GM18505 (cell line): ENCODE results near the gene ATP4B.

ENCODE experiments used
- ATAC-seq: cut with Tn5 transposase; IDR thresholded peaks from one replicate; pipeline ENCODE4 v1.9.1; 2021; ENCODE audit not compliant: unreplicated experiment
- POLR2A ChIP-seq: IDR thresholded peaks from 4 replicates; pipeline ENCODE4 v1.6.1; 2011; ENCODE audit warnings: borderline replicate concordance; ENCODE audit not compliant: insufficient read depth, insufficient read length; ENCODE audit errors: extremely low read depth

Gene ATP4B

GRCh38 chr13:113621046-113621445, 37.0 kb downstream of the ATP4B start:
- ATAC-seq = no peak
- no peak for TF ChIP-seq POLR2A

GRCh38 chr13:113620036-113620796, 37.8 kb downstream of the ATP4B start:
- TF ChIP-seq POLR2A = no peak
- ATAC-seq = no peak

GRCh38 chr13:113618455-113618854, 39.5 kb downstream of the ATP4B start:
- TF ChIP-seq POLR2A = no peak

DNA sequence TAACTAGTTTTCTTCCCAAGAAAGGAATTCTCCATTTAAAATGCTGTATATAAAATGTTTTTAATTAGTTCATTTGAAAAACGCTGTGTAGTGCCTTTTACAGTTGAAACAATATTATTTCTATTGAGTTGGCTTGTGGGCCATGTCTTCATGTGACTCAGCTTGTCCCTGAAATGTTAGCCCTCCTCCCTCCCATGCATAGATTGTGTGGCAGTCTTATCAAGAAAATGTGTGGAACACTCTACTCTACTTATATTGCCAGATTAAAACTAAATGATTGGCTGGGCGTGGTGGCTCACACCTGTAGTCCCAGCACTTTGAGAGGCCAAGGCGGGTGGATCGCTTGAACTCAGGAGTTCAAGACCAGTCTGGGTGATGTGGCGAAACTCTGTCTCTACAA, 40.0 kb downstream of the ATP4B start:
- no peak for ATAC-seq

More at GRCh38 chr13:113618455-113618854, 39.5 kb downstream of the ATP4B start:
- no peak for ATAC-seq

GRCh38 chr13:113616991-113617749, 40.8 kb downstream of the ATP4B start:
- no peak for TF ChIP-seq POLR2A
- no peak for ATAC-seq

More for the DNA sequence above, 40.0 kb downstream of the ATP4B start:
- TF ChIP-seq POLR2A = no peak

- TF ChIP-seq POLR2A = no peak
- no peak for ATAC-seq
These were observed 41.6 kb downstream of the ATP4B start for GRCh38 chr13:113616281-113616906.

- TF ChIP-seq POLR2A = no peak
- ATAC-seq = no peak
These were observed 44.1 kb downstream of the ATP4B start for GRCh38 chr13:113613789-113614379.

- TF ChIP-seq POLR2A = no peak
These were observed 45.4 kb downstream of the ATP4B start for GRCh38 chr13:113612607-113613006.

GRCh38 chr13:113611996-113612395, 46.0 kb downstream of the ATP4B start:
- ATAC-seq = no peak
- TF ChIP-seq POLR2A = no peak

More at GRCh38 chr13:113612607-113613006, 45.4 kb downstream of the ATP4B start:
- no peak for ATAC-seq

DNA sequence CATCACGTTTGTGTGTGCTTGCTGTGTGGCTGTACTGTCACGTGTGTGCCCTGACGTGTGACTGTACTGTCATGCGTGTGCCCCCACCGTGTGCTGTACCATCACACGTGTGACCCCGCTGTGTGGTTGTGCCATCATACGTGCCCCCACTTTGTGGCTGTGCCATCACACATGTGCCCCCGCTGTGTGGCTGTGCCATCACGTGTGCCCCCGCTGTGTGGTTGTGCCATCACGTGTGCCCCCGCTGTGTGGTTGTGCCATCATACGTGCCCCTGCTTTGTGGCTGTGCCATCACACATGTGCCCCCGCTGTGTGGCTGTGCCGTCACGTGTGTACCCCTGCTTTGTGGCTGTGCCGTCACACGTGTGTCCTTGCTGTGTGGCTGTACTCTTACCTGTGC, 47.7 kb downstream of the ATP4B start:
- ATAC-seq = no peak
- no peak for TF ChIP-seq POLR2A

DNA sequence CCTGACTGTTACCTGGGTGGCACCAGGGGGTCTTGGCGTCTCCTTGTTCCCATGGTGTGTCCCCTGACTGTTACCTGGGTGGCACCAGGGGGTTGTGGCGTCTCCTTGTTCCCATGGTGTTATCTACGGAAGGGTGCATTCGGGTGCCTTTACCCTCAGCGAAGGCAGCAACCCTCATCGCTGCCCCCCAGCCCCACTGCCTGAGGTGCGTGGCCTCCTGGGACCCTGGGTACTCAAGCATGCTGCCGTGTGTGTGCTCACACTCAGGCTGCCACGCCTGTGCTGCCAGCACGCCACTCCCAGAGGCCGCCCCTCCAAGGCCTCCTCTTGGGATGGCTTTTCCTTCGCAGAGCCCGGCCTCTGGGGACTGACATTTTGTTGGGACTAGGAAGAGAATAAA, 48.4 kb downstream of the ATP4B start:
- no peak for TF ChIP-seq POLR2A
- no peak for ATAC-seq

DNA sequence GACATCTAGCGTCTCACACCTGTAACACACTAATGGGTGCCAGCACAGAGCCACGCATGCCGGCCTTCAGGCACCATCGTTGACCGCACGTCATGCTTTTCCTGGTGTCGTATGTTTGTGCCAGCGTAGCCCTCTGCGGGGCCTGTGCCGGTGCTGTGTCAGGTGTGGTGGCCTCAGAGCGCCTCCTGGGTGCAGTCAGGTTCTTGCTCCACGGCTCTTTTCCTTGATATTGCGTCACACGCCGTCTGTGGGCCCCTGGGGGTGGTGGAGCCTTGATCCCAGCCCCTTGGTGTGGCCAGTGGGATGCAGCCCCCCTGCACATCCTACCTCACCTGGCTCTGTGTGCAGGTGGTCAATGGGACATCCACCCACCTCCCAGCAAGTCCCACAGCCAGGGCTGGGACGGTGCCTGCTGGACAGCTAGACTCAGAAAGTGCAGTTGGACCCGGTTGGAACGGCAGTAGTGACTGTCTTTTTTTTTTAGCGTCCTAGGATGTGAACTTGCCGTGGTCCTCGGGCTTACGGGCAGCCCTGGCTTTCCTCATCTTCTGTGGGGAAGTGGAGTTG, 48.9 kb downstream of the ATP4B start:
- no peak for ATAC-seq
- TF ChIP-seq POLR2A = no peak

GRCh38 chr13:113607889-113608635, 49.9 kb downstream of the ATP4B start:
- ATAC-seq = no peak
- TF ChIP-seq POLR2A = no peak
